Measurements from ENCODE around the gene TSC22D4. TPM values are rescaled to one million over a fixed set of nuclear protein-coding genes. Genes with fewer than 3 reads are reported as not detected.
A peak's percentile ranks its signal among the peaks of the same experiment; 100 is the strongest.

TSC22D4 gene
- total and polyA plus RNA-seq, 8 donors, result 47.0 to 65.1 (median 56.1) TPM

DNA sequence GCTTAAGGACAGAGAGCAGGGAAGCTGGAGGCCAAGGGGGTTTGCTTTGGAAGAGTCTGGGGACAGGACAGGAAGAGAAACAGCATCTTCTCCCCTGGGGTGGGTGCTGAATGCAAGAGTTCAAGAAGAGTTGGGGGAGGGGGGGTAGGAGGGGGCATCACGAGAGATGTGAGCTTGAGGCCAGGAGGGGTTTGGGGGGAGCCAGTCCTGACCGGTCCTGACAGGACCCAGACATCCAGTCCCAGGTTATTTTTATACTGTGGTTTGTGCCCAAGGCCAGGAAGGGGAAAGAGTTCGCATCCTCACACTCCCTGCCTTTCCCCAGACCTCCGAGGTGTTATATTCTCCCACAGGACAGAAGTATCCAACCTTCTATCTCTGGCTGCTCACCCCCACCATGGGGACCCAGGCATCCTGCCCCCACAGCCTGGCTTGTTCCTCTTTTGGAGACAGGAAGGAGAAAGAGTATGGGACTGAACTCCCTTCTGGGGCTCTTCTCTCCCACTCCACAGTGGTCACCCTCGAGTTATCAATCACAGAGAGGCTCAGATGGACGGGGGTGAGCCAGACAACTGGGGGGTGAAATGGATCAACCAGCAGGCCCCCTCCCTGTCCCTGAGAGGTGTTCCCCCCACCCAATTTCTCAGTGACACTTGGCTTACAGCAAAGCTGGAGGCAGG is 2.8 kb downstream of the TSC22D4 start:
- ATAC-seq, result no peak
- Histone ChIP-seq H3K27me3 (no peaks in the 10 kb centered on the region), H3K36me3 (peaks cover 0 to 34% of the 10 kb centered on the region in 2 donors), H3K9me3 (no peaks in the 10 kb centered on the region), H3K27ac (peak overlapping the region in 1 of 2 donors; percentile 46), H3K4me1 (peaks cover 21 to 63% of the 10 kb centered on the region in 2 donors), H3K4me3 (peak overlapping the region in 1 of 2 donors; percentile 97)
- TF ChIP-seq, protein P1, sequence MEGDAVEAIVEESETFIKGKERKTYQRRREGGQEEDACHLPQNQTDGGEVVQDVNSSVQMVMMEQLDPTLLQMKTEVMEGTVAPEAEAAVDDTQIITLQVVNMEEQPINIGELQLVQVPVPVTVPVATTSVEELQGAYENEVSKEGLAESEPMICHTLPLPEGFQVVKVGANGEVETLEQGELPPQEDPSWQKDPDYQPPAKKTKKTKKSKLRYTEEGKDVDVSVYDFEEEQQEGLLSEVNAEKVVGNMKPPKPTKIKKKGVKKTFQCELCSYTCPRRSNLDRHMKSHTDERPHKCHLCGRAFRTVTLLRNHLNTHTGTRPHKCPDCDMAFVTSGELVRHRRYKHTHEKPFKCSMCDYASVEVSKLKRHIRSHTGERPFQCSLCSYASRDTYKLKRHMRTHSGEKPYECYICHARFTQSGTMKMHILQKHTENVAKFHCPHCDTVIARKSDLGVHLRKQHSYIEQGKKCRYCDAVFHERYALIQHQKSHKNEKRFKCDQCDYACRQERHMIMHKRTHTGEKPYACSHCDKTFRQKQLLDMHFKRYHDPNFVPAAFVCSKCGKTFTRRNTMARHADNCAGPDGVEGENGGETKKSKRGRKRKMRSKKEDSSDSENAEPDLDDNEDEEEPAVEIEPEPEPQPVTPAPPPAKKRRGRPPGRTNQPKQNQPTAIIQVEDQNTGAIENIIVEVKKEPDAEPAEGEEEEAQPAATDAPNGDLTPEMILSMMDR (IDR thresholded peaks at IDR 0.05), result no peak
- no peak for DNase-seq
- intact Hi-C loops (cut with DNase I), result loop anchor here in 1 of 2 donors (10.0 kb wide), 1 partner anchor 209 kb away; no protein-coding TSS in a partner anchor

DNA sequence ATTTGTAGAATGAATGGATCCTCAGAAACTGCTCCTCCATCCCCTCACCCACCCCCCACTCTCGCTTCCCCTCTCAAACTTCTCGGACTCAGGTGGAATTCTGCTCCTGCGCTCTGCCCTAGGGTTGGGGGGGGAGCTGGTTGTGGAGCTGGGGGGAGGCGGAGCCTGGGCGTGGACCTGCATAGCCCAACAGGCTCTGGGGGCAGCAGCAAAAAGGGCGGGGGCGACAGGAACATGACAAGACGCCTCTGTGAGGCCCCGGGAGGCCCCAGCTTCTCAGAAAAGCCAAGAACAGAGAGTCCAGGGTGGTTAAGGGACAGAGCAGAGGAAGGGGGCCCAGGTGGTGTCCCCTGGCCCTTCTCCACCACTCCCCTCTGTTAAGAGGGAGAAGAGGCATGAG is 3.5 kb downstream of the TSC22D4 start:
- Histone ChIP-seq H3K4me1 (peaks cover 21 to 63% of the 10 kb centered on the region in 2 donors), H3K4me3 (peak overlapping the region in 1 of 2 donors; percentile 97), H3K27me3 (no peaks in the 10 kb centered on the region), H3K27ac (peak overlapping the region in 1 of 2 donors; percentile 46), H3K9me3 (no peaks in the 10 kb centered on the region), H3K36me3 (peaks cover 0 to 41% of the 10 kb centered on the region in 2 donors)
- DNase-seq, result no peak
- no peak for ATAC-seq
- intact Hi-C loops (cut with DNase I), result loop anchor here in 1 of 2 donors (10.0 kb wide), 1 partner anchor 209 kb away; no protein-coding TSS in a partner anchor
- TF ChIP-seq, protein P1 (IDR thresholded peaks at IDR 0.05), result no peak

DNA sequence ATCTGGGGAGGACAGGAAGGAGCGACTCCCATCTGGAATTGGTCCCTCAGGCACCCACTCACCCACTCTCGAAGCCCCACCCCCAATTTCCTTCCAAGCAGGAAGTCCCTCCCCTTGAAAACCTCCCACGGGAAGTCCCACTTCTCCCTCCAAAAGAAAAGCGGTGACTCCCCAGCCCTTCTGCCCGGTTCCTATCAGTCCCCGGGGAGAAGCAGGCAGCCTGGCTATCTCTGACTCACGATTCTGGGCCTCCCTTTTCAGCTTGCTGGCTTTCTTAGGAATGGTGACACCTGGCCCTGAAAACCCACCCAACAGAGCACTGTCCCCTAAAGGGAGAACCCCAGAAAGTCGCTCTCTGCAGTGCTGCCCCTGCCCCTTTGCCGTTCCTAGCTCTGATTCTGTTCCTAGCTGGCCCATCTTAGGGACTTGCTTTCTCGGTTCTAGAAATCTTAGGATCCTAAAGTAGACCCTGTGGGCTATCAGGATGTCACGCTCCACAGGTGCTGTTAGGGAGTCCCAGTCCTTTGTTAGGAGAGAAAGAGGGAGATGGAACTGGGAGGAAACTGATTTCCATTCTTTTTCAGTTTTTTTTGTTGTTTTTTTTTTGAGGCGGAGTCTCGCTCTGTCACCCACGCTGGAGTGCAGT is 6.0 kb downstream of the TSC22D4 start:
- DNase-seq, result peak in 1 of 4 donors; percentile 48
- H3K36me3 ChIP-seq, result peaks cover 0 to 60% of the 10 kb centered on the region in 2 donors
- peak; percentile 41 for ATAC-seq
- TF ChIP-seq, protein P1 (IDR thresholded peaks at IDR 0.05), result no peak
- intact Hi-C loops (cut with DNase I), result loop anchor here (5.0 to 10.0 kb wide), 2 partner anchors 84 to 212 kb away; no protein-coding TSS in a partner anchor
- peak overlapping the region in 1 of 2 donors; percentile 16 for H3K4me3 ChIP-seq
- H3K27ac ChIP-seq, result peak overlapping the region; percentile 48 to 66
- no peaks in the 10 kb centered on the region for H3K9me3 ChIP-seq
- H3K4me1 ChIP-seq, result peaks cover 21 to 67% of the 10 kb centered on the region in 2 donors
- H3K27me3 ChIP-seq, result no peaks in the 10 kb centered on the region

DNA sequence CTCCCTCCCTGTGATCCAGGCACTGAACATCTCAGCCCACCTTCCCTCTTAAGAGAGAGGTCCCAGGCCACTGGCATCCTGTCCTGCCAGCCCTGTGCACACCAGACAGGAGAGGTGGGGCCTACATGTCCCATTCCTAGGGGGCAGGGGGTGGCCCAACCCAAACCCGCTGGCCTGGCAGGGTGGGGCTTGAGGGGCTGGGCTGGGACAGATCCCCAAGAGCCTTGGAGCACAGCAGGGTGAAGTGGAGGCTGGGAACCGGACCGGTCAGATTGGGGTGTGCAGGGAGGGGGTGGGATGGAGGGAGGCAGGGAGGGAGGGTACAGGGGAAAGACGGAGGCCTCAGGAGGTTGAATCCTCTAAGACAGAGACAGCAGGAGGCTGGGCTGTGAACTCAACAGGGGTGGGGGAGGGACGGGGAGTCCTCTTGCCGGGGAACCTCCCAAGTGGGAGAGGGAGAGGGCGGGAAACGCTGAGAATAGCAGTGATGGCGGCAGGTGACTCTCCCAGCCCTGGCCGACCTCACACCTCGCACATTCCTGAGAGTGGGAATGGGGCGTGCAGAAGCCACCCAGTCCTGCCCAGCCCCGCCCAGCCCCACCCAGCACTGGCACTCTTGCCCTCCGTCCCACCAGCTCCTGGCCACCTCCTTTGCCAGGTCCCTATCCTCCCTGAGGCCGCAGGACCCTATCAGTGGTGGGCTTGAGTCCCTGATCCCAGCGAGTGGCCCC is 6.7 kb downstream of the TSC22D4 start:
- peak overlapping the region; percentile 48 to 66 for H3K27ac ChIP-seq
- peak in 1 of 4 donors; percentile 56 for DNase-seq
- peaks cover 0 to 67% of the 10 kb centered on the region in 2 donors for H3K36me3 ChIP-seq
- peak overlapping the region in 1 of 2 donors; percentile 16 for H3K4me3 ChIP-seq
- peak; percentile 56 for ATAC-seq
- intact Hi-C loops (cut with DNase I), result loop anchor here (5.0 to 10.0 kb wide), 2 partner anchors 85 to 213 kb away; no protein-coding TSS in a partner anchor
- TF ChIP-seq, protein P1 (IDR thresholded peaks at IDR 0.05), result no peak
- peaks cover 21 to 62% of the 10 kb centered on the region in 2 donors for H3K4me1 ChIP-seq
- H3K27me3 ChIP-seq, result no peaks in the 10 kb centered on the region
- no peaks in the 10 kb centered on the region for H3K9me3 ChIP-seq
